Osteocyte (in vitro differentiated cells): Measurements from ENCODE around the gene ITSN2. TPM values are rescaled to one million over a fixed set of nuclear protein-coding genes. Genes with fewer than 3 reads are reported as not detected.

Experiments
- DNase-seq: peaks from one replicate; pipeline ENCODE4 v3.0.0; 2021; ENCODE audit warnings: mixed read lengths; ENCODE audit not compliant: unreplicated experiment; ENCODE audit errors: extremely low spot score
- H3K27ac Mint-ChIP-seq: one replicate; pipeline ENCODE4 v1.8.0; 2021; ENCODE audit warnings: mild to moderate bottlenecking, mixed read lengths; ENCODE audit not compliant: unreplicated experiment
- H3K27me3 Mint-ChIP-seq: one replicate; pipeline ENCODE4 v1.8.0; 2021; ENCODE audit warnings: mixed read lengths; ENCODE audit not compliant: unreplicated experiment
- H3K36me3 Mint-ChIP-seq: one replicate; pipeline ENCODE4 v1.8.0; 2021; ENCODE audit warnings: mixed read lengths; ENCODE audit not compliant: unreplicated experiment
- H3K4me1 Mint-ChIP-seq: one replicate; pipeline ENCODE4 v1.8.0; 2021; ENCODE audit warnings: mixed read lengths; ENCODE audit not compliant: unreplicated experiment
- H3K4me3 Mint-ChIP-seq: one replicate; pipeline ENCODE4 v1.8.0; 2021; ENCODE audit warnings: mild to moderate bottlenecking, moderate library complexity, mixed read lengths; ENCODE audit not compliant: unreplicated experiment
- H3K9me3 Mint-ChIP-seq: one replicate; pipeline ENCODE4 v1.8.0; 2021; ENCODE audit warnings: mixed read lengths; ENCODE audit not compliant: unreplicated experiment
- CTCF ChIP-seq: fragments of 200-600 bp; sonication (generic); IDR thresholded peaks from 2 replicates; pipeline ENCODE4 v1.5.0; 2021; ENCODE audit warnings: antibody characterized with exemption, mild to moderate bottlenecking, moderate library complexity
- total RNA-seq: library from RNA; stranded (reverse); gene quantifications from 2 replicates; pipeline ENCODE4 v1.2.1, GENCODE V29; 2021

The ITSN2 gene
- total RNA-seq, 1 donor from 2014 or later: 32.1 TPM

DNA sequence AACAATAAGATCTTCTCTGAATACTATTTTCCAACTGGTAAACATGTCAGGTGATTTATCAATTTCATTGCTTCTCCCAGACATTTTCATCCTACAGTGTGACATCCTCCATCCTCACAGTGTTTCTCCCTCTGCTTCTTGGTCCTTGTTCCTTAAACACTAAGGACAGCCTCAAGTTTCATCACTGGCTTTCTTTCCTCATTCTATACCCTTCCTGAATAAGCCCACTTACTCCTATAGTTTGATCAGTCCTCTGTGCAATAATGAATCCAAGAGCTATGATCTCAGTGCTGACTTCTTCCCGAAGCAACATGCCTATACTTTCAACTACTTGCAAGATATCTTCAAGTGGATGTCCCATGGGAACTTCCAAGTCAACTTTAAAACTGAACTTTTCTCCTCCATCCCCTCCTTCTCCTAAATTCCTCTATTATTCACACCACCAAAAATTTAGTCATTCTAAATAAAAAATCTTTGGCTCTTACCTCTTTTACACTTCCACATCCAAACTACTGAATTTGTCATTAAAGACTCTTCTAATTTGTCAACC is 97.8 kb downstream of the ITSN2 start:
- peaks cover 34% of the 10 kb centered on the region for H3K36me3 Mint-ChIP-seq
- TF ChIP-seq CTCF: no peak
- no peaks in the 10 kb centered on the region for H3K9me3 Mint-ChIP-seq
- no peak for DNase-seq
- H3K4me1 Mint-ChIP-seq: peaks cover 35% of the 10 kb centered on the region
- no peaks in the 10 kb centered on the region for H3K27me3 Mint-ChIP-seq
- peak overlapping the region; percentile 73 for H3K27ac Mint-ChIP-seq
- no peak overlapping the region for H3K4me3 Mint-ChIP-seq

- H3K4me3 Mint-ChIP-seq: no peak overlapping the region
- DNase-seq: no peak
- no peak overlapping the region for H3K27ac Mint-ChIP-seq
- H3K36me3 Mint-ChIP-seq: peaks cover 34% of the 10 kb centered on the region
- H3K9me3 Mint-ChIP-seq: no peaks in the 10 kb centered on the region
- no peak for TF ChIP-seq CTCF
- H3K27me3 Mint-ChIP-seq: no peaks in the 10 kb centered on the region
- peaks cover 35% of the 10 kb centered on the region for H3K4me1 Mint-ChIP-seq
Measured at GRCh38 chr2:24261441-24261840, 98.9 kb downstream of the ITSN2 start.

- H3K9me3 Mint-ChIP-seq: no peaks in the 10 kb centered on the region
- no peaks in the 10 kb centered on the region for H3K27me3 Mint-ChIP-seq
- no peak overlapping the region for H3K4me3 Mint-ChIP-seq
- DNase-seq: no peak
- H3K27ac Mint-ChIP-seq: no peak overlapping the region
- peaks cover 29% of the 10 kb centered on the region for H3K36me3 Mint-ChIP-seq
- TF ChIP-seq CTCF: no peak
- peaks cover 21% of the 10 kb centered on the region for H3K4me1 Mint-ChIP-seq
Measured at GRCh38 chr2:24259316-24259715, 101.0 kb downstream of the ITSN2 start.

GRCh38 chr2:24258718-24259117 is 101.6 kb downstream of the ITSN2 start:
- Mint-ChIP-seq H3K27me3 (no peaks in the 10 kb centered on the region), H3K9me3 (no peaks in the 10 kb centered on the region)

More at GRCh38 chr2:24258718-24259117, 101.6 kb downstream of the ITSN2 start:
- DNase-seq: no peak
- Mint-ChIP-seq H3K36me3 (peaks cover 32% of the 10 kb centered on the region), H3K4me3 (no peak overlapping the region), H3K27ac (no peak overlapping the region), H3K4me1 (peaks cover 16% of the 10 kb centered on the region)
- no peak for TF ChIP-seq CTCF
